GM12878 (cell line): ENCODE data around the gene MLXIP. TPM values are rescaled to one million over a fixed set of nuclear protein-coding genes. Genes with fewer than 3 reads are reported as not detected.

Experiments used
- ATAC-seq: fragments of 200-7000 bp; cut with Tn5 transposase; 3 replicates; pipeline ENCODE4 v1.9.1; 2020; ENCODE audit warnings: mild to moderate bottlenecking, moderate library complexity
- BruUV-seq: library from RNA; stranded (reverse); fragments of 400-500 nt; replicated peaks from 2 replicates; lab custom pipeline; 2021; lab: Mats Ljungman, UMichigan
- CTCF ChIA-PET: fragments of 300-600 bp; sonication (Branson Sonifier 250); formaldehyde crosslinking; extraction: SDS; loops from one replicate; lab custom pipeline; 2021; ENCODE audit warnings: inconsistent platforms; lab: Yijun Ruan, JAX
- POLR2A ChIA-PET: fragments of 350-600 bp; formaldehyde crosslinking; extraction: SDS; loops from one replicate; lab custom pipeline; 2021; ENCODE audit warnings: inconsistent platforms; lab: Charles Lee
- RAD21 ChIA-PET: fragments of 300-600 bp; sonication (Branson Sonifier 250); formaldehyde crosslinking; loops from one replicate; lab custom pipeline; 2023; ENCODE audit warnings: antibody characterized with exemption; ENCODE audit not compliant: unreplicated experiment; lab: Charles Lee
- SMC1A ChIA-PET: fragments of 300-600 bp; sonication (Branson Sonifier 250); formaldehyde crosslinking; loops from one replicate; lab custom pipeline; 2023; ENCODE audit not compliant: unreplicated experiment, uncharacterized antibody; lab: Charles Lee
- DNase-seq: peaks from one replicate; pipeline ENCODE4 v3.0.0-alpha.2; 2011; ENCODE audit warnings: low read depth, low spot score
- FAIRE-seq: peaks from 3 replicates; lab custom pipeline; 2011; peaks lifted over from hg19 to GRCh38; lab: Jason Lieb, UNC
- H2AFZ ChIP-seq: 2 replicates; pipeline ENCODE4 v1.6.0; 2011; ENCODE audit warnings: low read depth, low read length, control low read depth; ENCODE audit not compliant: control insufficient read depth
- H3K27ac ChIP-seq: 2 replicates; pipeline ENCODE4 v1.5.1; 2011; ENCODE audit warnings: control low read depth; ENCODE audit not compliant: control insufficient read depth, insufficient read depth
- H3K27me3 ChIP-seq, 2 experiments: replicated peaks in 1 of 2; 2 replicates each; pipeline versions ENCODE4 v1.6.0 to v1.6.1; 2011; ENCODE audit warnings: low read length in 1 of 2; ENCODE audit not compliant: control insufficient read depth in 2 of 2, insufficient read depth in 2 of 2
- H3K36me3 ChIP-seq, 2 experiments: 2 replicates each; pipeline ENCODE4 v1.5.1; 2011; ENCODE audit warnings: low read length in 1 of 2; ENCODE audit not compliant: control insufficient read depth in 2 of 2, insufficient read depth in 2 of 2
- H3K4me1 ChIP-seq: 2 replicates; pipeline ENCODE4 v1.6.1; 2011; ENCODE audit warnings: mild to moderate bottlenecking, low read length, moderate library complexity, mixed read lengths; ENCODE audit not compliant: control insufficient read depth, insufficient read depth
- H3K4me2 ChIP-seq: 2 replicates; pipeline ENCODE4 v1.6.0; 2011; ENCODE audit warnings: control low read depth; ENCODE audit not compliant: control insufficient read depth, insufficient read depth
- H3K4me3 ChIP-seq: fragments of 200-600 bp; sonication (generic); 2 replicates; pipeline ENCODE4 v1.5.1; 2016
- H3K79me2 ChIP-seq: 2 replicates; pipeline ENCODE4 v1.6.0; 2011; ENCODE audit warnings: low read length; ENCODE audit not compliant: control insufficient read depth, insufficient read depth
- H3K9ac ChIP-seq: 2 replicates; pipeline ENCODE4 v1.8.0; 2011; ENCODE audit warnings: low read length, control low read depth, mixed read lengths; ENCODE audit not compliant: control insufficient read depth, insufficient read depth
- H3K9me3 ChIP-seq: replicated peaks from 3 replicates; pipeline ENCODE4 v1.5.1; 2011; ENCODE audit warnings: mild to moderate bottlenecking, low read length; ENCODE audit not compliant: control insufficient read depth, insufficient read depth
- H4K20me1 ChIP-seq: 2 replicates; pipeline ENCODE4 v1.6.0; 2011; ENCODE audit not compliant: control insufficient read depth, insufficient read depth
- FOXK2 ChIP-seq: fragments of 450-650 bp; IDR thresholded peaks from 2 replicates; pipeline ENCODE4 v1.6.1; 2017; ENCODE audit warnings: mild to moderate bottlenecking, moderate library complexity
- HCFC1 ChIP-seq: fragments of 150-350 bp; IDR thresholded peaks from 2 replicates; pipeline ENCODE4 v1.6.1; 2014; ENCODE audit warnings: low read length
- IRF4 ChIP-seq: IDR thresholded peaks from 2 replicates; pipeline ENCODE4 v1.6.1; 2011; ENCODE audit warnings: low read depth, low read length
- KAT2A ChIP-seq: conservative IDR thresholded peaks from 2 replicates; pipeline ENCODE4 v1.6.1; 2011; ENCODE audit warnings: low read depth, low read length; ENCODE audit not compliant: control insufficient read depth
- MYC ChIP-seq: IDR thresholded peaks from 2 replicates; pipeline ENCODE4 v1.6.1; 2011; ENCODE audit warnings: mild to moderate bottlenecking, low read length, moderate library complexity, inconsistent platforms; ENCODE audit not compliant: insufficient read depth, insufficient replicate concordance, insufficient read length, severe bottlenecking
- POLR2A ChIP-seq: IDR thresholded peaks from 2 replicates; pipeline ENCODE4 v1.6.1; 2011; ENCODE audit warnings: low read depth, mild to moderate bottlenecking, low read length
- POLR2AphosphoS5 ChIP-seq: IDR thresholded peaks from 2 replicates; pipeline ENCODE4 v1.6.1; 2011; ENCODE audit warnings: mild to moderate bottlenecking, low read length, inconsistent platforms
- RCOR1 ChIP-seq: conservative IDR thresholded peaks from 2 replicates; pipeline ENCODE4 v1.6.1; 2012; ENCODE audit warnings: low read depth, low read length, improper control_type of control experiment
- RELA ChIP-seq: fragments of 450-650 bp; IDR thresholded peaks from 2 replicates; pipeline ENCODE4 v1.8.0; 2014; ENCODE audit warnings: borderline replicate concordance; ENCODE audit not compliant: partially characterized antibody
- ZZZ3 ChIP-seq: IDR thresholded peaks from 2 replicates; pipeline ENCODE4 v1.6.1; 2011; ENCODE audit warnings: low read depth; ENCODE audit not compliant: control insufficient read depth, insufficient read length
- WGBS: methylation state at CpG from one replicate; pipeline ENCODE4 v1.1.6; 2016; ENCODE audit warnings: low lambda C conversion rate; ENCODE audit not compliant: insufficient replicate concordance, insufficient coverage; ENCODE audit errors: missing lambda C conversion rate; 5-methylcytosine and 5-hydroxymethylcytosine counted together
- in situ Hi-C: fragments of 300-500 bp; cut with MboI; formaldehyde crosslinking; loops from 9 replicates; pipeline ENCODE4 v1.14.3; 2018; ENCODE audit warnings: mixed read lengths
- intact Hi-C: fragments of 100-400 bp; cut with micrococcal nuclease; formaldehyde crosslinking; loops from one replicate; pipeline ENCODE4 v1.14.2; 2022; ENCODE audit not compliant: unreplicated experiment
- polyA plus RNA-seq, 11 experiments: library from polyadenylated mRNA; depleted of rRNA in 4 of 11; unstranded in 6 of 11; stranded (reverse) in 5 of 11; fragments of >200 nt; fragmentation: Nextera tagmentation in 4 of 11; fragmentation: Illumina TruSeq in 1 of 11; extraction: Ambion mirVana in 4 of 11; extraction: Trizol in 1 of 11; gene quantifications; 1 replicate in 1 of 11; 2 replicates in 10 of 11; pipeline versions ENCODE4 v1.2.1 to v1.2.3, GENCODE V29; 2011 to 2016; ENCODE audit warnings: inconsistent platforms in 2 of 11, missing spikeins in 2 of 11, low read depth in 1 of 11
- total RNA-seq, 4 experiments: library from RNA; depleted of rRNA in 3 of 4; stranded (reverse); fragments of >200 nt in 3 of 4; fragmentation: Illumina TruSeq in 1 of 4; extraction: Trizol in 1 of 4; gene quantifications; 2 replicates each; pipeline versions ENCODE4 v1.2.1 to v1.2.3, GENCODE V29; 2013 to 2021
- TF ChIP-seq, protein P1 (sequence below): IDR thresholded peaks from 2 replicates; pipeline ENCODE4 v1.6.1; 2011; ENCODE audit warnings: mild to moderate bottlenecking, low read depth, low read length, moderate library complexity; ENCODE audit not compliant: insufficient replicate concordance
- TF ChIP-seq, protein P2 (sequence below): IDR thresholded peaks from 2 replicates; pipeline ENCODE4 v1.6.1; 2012; ENCODE audit warnings: low read length, inconsistent platforms

Gene MLXIP
- total and polyA plus RNA-seq, 10 of the 15 experiments (the other 5 are each of a cell fraction or from before 2014, with no cell fraction given), result 1.1 to 23.7 (median 7.0) TPM

DNA sequence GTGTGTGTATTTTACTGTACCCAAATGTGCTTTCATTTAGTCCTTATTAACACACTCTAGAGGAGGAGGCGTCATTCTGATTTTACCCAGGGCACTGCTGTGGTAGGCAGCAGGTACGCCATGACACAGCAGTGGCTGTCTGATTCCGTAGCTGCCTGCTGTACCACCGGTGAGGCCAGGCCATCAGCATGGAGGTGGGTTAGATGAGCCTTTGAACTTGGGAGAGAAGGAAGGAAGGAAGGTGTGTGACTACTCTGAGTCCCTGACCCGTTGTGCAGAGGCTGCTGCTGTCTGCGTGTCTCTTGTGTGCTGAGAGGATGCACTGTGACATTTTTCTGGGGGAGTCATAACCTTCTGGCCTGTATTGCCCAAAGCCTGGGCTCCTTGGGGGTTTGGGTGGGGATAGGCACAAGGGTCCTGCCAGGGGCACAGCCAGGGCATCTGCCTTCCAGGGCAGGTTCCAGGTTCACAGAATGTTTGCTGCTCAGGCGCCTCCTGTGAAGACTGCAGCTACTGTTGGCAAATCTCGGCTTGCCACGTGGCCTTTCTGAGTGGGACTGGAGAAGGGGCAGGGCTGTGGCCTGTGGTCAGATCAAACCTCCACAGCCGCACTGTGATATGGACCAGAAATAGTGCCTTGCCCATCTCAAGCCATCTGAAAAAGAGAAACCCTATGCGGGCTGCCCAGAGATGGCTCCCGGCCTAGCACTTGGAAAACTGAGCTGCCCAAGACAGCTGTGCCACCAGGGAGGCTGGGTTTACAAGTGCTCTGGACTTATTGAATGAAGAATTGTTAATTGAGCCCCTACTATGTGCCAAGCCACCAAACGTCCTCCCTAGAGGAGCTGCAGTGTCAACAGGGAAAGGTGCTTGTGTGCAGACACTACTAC, 47.1 kb downstream of the MLXIP start:
- H3K27me3 ChIP-seq, result no peaks in the 10 kb centered on the region
- no peak overlapping the region for H3K4me2 ChIP-seq
- intact Hi-C loops (no loop called here), in situ Hi-C loops (no loop called here)
- H3K27ac ChIP-seq, result no peak overlapping the region
- ChIA-PET SMC1A (interaction anchor here (0.6 to 2.2 kb wide), 2 partner anchors 71 to 101 kb away, joined by 3 to 6 read pairs; no protein-coding TSS in a partner anchor), POLR2A (no interaction called here), RAD21 (interaction anchor here (0.9 kb wide), 1 partner anchor 71 kb away, joined by 4 read pairs; no protein-coding TSS in a partner anchor), CTCF (interaction anchor here (0.8 to 4.8 kb wide), 4 partner anchors 40 to 207 kb away, joined by 3 to 86 read pairs (median 4); partner anchors contain the start of gene CFAP251)
- H3K36me3 ChIP-seq, result peaks cover 0 to 9% of the 10 kb centered on the region in 2 experiments; a peak in 3 of 4 replicates
- no peak for DNase-seq
- no peak for FAIRE-seq
- no peaks in the 10 kb centered on the region for H3K79me2 ChIP-seq
- no peak overlapping the region for H2AFZ ChIP-seq
- TF ChIP-seq, protein P1, sequence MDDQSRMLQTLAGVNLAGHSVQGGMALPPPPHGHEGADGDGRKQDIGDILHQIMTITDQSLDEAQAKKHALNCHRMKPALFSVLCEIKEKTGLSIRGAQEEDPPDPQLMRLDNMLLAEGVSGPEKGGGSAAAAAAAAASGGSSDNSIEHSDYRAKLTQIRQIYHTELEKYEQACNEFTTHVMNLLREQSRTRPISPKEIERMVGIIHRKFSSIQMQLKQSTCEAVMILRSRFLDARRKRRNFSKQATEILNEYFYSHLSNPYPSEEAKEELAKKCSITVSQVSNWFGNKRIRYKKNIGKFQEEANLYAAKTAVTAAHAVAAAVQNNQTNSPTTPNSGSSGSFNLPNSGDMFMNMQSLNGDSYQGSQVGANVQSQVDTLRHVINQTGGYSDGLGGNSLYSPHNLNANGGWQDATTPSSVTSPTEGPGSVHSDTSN, result no peak
- TF ChIP-seq RELA (no peak), HCFC1 (no peak), POLR2AphosphoS5 (no peak), IRF4 (no peak), MYC (no peak), ZZZ3 (no peak), FOXK2 (no peak), KAT2A (no peak), RCOR1 (no peak), POLR2A (no peak)
- TF ChIP-seq, protein P2, sequence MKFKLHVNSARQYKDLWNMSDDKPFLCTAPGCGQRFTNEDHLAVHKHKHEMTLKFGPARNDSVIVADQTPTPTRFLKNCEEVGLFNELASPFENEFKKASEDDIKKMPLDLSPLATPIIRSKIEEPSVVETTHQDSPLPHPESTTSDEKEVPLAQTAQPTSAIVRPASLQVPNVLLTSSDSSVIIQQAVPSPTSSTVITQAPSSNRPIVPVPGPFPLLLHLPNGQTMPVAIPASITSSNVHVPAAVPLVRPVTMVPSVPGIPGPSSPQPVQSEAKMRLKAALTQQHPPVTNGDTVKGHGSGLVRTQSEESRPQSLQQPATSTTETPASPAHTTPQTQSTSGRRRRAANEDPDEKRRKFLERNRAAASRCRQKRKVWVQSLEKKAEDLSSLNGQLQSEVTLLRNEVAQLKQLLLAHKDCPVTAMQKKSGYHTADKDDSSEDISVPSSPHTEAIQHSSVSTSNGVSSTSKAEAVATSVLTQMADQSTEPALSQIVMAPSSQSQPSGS, result no peak
- ATAC-seq, result no peak
- H3K9me3 ChIP-seq, result no peaks in the 10 kb centered on the region
- no peak overlapping the region for H3K9ac ChIP-seq
- no peaks in the 10 kb centered on the region for H4K20me1 ChIP-seq
- 64% methylated on average over 13 of the region's 13 CpGs for WGBS
- no peaks in the 10 kb centered on the region; the same call in 1 of the 2 replicates for H3K4me1 ChIP-seq
- no peak overlapping the region for H3K4me3 ChIP-seq
- BruUV-seq, result no TSS peak
